Muscle of arm (tissue), 14 donors: ENCODE data around the gene KMT5C. TPM values are rescaled to one million over a fixed set of nuclear protein-coding genes. Genes with fewer than 3 reads are reported as not detected.
A peak's percentile ranks its signal among the peaks of the same experiment; 100 is the strongest.

Experiments
- DNase-seq: peaks from one replicate; pipeline ENCODE4 v3.0.0-alpha.2; 2013
- long read RNA-seq, 11 donors: transcript quantifications; one replicate each; lab custom pipeline, GENCODE V29; 2026
- polyA plus RNA-seq, 12 donors: library from polyadenylated mRNA; unstranded; fragments of 120-200 nt; gene quantifications; one replicate each; pipeline ENCODE4 v1.2.1, GENCODE V29; 2013; ENCODE audit not compliant: insufficient read length in 12 of 12

The KMT5C gene
- 10 to 100 TPM in 11 of 12 donors, not detected in 1; 11.9 to 59.4 (median 19.7) TPM for polyA plus RNA-seq
- long read RNA-seq, donor 1, partial matches to known transcripts: 0 of 2 reads
- long read RNA-seq, donor 1, other reads (novel, unspliced or antisense): 0 of 2 reads
- long read RNA-seq, donor 2, partial matches to known transcripts: 0 of 3 reads
- long read RNA-seq, donor 2, other reads (novel, unspliced or antisense): 0 of 3 reads
- long read RNA-seq, donor 3, partial matches to known transcripts: 0 of 3 reads
- long read RNA-seq, donor 3, other reads (novel, unspliced or antisense): 0 of 3 reads
- long read RNA-seq, donor 4: 0 reads
- long read RNA-seq, donor 5, partial matches to known transcripts: 0 of 5 reads
- long read RNA-seq, donor 5, other reads (novel, unspliced or antisense): 0 of 5 reads
- long read RNA-seq, donor 6, partial matches to known transcripts: 0 of 6 reads
- long read RNA-seq, donor 6, other reads (novel, unspliced or antisense): 0 of 6 reads
- long read RNA-seq, donor 7: 0 reads
- long read RNA-seq, donor 8, partial matches to known transcripts: 0 of 2 reads
- long read RNA-seq, donor 8, other reads (novel, unspliced or antisense): 0 of 2 reads
- long read RNA-seq, donor 9, partial matches to known transcripts: 0 of 1 reads
- long read RNA-seq, donor 9, other reads (novel, unspliced or antisense): 0 of 1 reads
- long read RNA-seq, donor 10, partial matches to known transcripts: 0 of 5 reads
- long read RNA-seq, donor 10, other reads (novel, unspliced or antisense): 0 of 5 reads
- long read RNA-seq, donor 11, partial matches to known transcripts: 0 of 5 reads
- long read RNA-seq, donor 11, other reads (novel, unspliced or antisense): 0 of 5 reads

DNA sequence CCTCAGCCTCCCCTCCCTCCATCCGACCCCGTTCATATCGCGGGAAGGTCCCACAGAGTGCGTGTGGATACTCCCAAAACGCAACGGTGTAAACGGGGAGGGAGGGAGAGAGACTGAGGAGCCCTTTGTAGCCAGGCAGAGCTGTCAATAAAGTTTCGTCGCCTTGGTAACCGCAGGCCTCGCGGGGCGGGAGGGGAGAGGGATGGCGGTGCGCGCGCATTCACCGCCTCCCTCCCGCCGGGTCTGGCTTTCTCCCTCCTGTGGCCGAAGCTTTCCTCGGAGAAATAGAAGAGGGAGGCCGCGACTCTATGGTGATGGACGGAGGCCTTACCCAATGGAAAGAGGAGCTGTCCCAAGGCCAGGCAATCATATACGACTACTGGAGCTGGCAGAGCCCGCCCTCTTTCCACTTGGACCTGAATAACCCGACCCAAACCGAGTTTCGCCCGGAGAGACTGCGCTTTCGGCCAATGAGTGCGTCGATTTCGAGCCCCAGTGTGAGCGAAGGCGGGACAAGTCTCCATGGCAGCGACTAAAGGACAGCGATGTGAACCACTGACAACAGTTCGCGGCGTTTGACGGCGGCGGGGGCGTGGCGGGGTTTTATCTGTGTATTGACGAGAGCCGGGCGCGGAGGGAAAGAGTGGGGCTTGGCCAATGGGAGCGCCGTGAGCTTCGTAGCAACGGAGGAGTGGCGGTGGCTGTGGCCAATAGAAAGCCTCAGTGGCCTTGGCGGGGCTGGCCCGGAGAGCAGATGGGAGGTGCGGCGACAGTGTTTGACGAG, at the start of gene KMT5C:
KMT5C (plus strand) TSS at position 772 of the 784 bp plus-strand sequence. CDS start 2,061 bp downstream, outside the sequence.
- DNase-seq: peak; percentile 100

DNA sequence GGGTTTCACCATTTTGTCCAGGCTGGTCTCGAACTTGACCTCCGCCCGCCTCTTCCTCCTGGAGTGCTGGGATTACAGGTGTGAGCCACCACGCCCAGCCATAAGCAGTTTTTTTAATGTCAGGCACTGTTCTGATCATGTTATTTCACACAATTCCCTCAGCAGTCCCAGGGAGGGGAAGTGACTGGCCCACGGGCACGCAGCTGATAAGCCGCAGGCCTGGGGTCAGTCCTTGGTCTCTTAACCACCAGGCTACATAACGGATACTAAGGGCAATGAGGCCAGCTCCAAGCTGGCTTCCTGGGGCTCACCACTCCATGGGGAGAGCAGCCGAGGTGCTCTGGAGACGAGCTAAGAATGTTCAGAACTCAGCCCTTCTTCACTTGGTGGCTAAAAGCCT, 42.4 kb upstream of the KMT5C start:
- no peak for DNase-seq

DNA sequence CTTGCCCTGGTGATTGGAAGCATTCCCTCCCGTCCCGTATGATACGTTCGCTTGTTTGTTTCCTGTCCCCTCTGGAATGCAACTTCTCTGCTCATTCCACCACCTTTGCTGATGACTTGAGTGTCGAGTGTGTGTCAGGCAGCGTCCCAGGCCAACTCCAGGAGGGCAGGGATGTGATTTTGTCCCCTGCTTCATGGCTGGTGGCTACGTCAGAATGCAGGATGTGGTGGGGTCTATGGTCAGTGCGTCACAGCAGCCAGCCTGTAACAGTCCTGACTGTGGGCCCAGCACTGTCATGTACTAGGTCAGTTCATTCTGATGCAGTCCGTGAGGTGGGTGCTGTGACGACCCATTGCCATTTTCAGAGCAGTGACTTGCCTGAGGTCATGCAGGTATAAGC, 39.7 kb upstream of the KMT5C start:
- no peak for DNase-seq

DNA sequence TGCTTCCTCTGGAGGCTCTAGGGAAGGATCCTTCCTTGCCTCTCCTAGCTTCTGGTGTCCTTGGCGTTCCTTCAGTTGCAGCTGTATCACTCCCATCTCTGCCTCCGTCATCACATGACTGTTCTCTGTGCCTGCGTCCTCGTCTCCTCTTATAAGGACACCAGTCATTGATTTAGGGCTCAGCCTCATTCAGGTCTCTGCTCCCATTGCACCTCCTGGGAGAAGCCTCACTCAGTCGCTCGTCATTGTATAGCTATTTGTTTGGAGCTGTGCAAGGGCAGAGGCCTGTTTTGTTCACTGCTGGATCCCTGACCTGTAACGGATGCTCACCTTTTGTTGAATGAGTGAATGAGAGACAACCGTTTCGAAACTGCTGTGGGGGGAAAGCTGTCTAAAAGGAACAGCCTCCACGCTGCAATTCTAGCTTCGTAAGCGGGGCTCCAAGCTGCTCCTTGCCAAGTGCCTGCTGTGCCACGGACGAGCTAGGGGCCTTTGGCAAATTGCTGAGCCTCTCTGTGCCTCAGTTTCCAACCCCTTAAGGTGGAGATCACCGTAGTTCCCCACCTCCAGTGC, 38.7 kb upstream of the KMT5C start:
- DNase-seq: no peak

DNA sequence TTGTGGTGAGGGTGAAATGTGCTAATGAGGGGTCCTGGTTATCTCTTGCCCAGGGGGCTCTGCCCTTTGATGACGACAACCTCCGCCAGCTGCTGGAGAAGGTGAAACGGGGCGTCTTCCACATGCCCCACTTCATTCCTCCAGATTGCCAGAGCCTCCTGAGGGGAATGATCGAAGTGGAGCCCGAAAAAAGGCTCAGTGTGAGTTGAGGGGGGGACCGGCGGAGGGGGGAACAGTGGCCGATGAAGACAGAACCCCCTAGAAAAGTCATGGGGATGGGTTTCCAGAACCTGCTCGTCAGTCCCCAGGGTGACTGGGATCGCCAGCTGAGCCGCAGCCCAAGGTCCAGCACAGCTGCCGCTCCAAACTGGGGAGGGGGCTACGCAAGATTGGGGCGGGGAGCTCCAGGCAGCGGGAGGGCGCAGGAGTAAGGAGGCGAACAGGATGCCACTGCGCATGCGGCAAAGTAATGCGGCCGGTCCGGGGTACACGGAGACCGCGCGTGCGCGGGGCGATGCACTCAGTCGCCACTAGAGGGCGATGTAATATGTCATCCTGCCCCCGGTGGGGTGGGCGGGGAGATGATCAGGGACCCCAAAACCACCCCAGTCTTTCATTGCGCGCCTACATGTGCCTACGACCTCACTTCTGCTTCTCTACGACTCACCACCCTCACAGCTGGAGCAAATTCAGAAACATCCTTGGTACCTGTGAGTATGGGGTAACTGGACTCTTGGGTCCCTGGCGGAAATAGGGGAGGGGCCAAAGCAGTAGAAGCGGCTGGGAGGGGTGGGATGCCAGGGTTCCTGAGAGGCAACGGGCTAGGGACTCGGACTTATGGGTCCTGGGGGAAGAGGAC, 38.0 kb upstream of the KMT5C start:
- DNase-seq: peak; percentile 90

DNA sequence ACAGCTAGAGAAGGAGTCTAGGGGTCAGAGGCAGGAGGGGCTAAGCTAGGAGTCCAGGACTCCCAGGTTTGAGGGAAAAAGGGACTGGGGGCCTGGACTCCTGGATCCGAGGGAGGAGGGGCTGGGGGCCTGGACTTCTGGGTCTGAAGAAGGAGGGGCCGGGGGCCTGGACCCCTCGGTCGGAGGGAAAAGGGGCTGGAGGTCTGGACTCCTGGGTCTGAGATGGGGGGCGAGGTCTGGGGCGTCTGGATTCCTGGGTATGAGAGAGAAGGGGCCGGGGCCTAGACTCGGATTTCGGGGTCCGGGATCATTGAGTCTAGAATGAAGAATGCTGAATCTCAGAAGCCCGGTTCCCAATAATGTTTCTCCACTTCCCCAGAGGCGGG, 37.4 kb upstream of the KMT5C start:
- no peak for DNase-seq

DNA sequence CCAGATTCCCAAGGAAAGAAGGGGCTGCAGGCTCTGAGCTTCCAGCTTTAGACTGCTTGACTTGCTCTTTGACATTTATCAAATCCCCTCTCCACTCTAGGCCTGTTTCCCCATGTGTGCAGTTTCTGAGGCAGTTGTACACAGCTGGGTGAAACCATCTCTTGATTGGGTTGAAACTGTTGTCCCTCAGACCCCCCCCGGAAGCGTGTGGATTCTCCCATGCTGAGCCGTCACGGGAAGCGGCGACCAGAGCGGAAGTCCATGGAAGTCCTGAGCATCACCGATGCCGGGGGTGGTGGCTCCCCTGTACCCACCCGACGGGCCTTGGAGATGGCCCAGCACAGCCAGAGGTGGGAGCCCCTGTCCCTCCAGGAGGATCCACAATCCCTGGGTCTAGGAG, 36.2 kb upstream of the KMT5C start:
- DNase-seq: no peak

DNA sequence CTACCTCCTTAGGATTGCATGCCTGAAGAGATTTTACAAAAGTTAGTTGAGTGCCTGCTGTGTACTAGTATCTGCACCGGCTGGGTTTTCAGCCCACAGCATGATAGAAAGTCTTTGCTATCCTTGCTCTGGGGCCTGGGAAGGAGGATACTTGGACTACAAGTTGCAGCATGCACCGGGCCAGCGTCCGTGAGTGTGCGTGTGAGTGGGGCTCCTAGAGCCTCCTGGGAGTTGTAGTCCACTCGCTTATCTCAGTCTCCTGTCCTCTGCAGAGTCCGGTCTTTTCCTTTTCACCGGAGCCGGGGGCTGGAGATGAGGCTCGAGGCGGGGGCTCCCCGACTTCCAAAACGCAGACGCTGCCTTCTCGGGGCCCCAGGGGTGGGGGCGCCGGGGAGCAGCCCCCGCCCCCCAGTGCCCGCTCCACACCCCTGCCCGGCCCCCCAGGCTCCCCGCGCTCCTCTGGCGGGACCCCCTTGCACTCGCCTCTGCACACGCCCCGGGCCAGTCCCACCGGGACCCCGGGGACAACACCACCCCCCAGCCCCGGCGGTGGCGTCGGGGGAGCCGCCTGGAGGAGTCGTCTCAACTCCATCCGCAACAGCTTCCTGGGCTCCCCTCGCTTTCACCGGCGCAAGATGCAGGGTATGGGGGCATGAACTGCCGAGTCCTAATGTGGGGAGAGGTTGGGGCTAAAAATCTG, 35.2 kb upstream of the KMT5C start:
- DNase-seq: no peak

DNA sequence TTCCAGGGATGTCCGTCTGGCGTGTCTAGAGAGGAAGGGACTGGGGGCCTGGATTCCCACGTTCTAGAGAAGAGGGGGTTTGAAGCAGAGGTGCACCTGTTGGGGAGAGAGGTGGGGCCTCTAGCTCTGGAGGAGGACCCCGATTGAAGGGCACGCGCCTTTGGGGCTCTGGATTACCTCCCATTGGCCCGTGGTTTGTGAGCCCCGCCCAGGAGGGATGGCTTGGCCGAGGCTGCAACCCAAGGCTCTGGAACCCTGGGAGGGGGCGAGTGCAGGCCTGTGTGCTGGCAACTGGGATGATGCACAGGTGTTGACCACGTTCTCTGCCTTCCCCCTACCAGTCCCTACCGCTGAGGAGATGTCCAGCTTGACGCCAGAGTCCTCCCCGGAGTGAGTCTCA, 34.7 kb upstream of the KMT5C start:
- DNase-seq: no peak

DNA sequence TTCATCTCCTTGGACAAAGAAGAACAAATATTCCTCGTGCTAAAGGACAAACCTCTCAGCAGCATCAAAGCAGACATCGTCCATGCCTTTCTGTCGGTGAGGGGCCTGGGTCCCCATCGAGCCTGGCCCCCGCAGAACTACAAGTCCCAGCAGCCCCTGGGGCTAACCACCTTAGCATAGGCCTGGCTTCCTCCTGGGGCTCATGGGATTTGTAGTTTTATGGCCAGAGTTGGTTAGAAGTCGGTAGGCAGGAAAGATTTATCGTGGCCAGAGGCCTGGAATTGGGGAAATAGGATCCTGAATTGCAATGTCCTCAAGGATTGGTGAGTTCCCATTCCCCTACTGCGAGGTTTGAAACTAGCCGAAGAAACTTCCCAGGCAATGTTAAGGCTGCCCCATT, 34.2 kb upstream of the KMT5C start:
- DNase-seq: no peak

DNA sequence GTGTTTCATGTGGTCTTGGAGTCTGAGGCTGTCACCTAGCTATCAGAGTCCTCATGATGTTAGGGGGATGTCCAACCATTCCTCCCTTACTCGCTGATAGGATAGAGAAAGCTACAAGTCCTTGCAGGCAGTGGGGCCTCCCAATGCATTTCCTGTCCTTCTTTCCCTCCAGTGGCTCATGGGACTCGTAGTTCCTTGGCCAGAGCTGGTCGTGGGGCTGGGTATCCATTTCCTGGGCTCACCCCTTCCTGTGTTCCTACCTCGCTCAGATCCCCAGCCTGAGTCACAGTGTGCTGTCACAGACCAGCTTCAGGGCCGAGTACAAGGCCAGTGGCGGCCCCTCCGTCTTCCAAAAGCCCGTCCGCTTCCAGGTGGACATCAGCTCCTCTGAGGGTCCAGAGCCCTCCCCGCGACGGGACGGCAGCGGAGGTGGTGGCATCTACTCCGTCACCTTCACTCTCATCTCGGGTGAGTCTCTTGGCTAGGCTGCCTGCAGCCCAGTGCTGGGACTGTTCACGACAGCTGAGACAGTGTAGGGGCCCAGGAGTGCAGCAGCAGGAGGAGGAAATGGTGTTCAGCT, 33.6 kb upstream of the KMT5C start:
- DNase-seq: no peak

DNA sequence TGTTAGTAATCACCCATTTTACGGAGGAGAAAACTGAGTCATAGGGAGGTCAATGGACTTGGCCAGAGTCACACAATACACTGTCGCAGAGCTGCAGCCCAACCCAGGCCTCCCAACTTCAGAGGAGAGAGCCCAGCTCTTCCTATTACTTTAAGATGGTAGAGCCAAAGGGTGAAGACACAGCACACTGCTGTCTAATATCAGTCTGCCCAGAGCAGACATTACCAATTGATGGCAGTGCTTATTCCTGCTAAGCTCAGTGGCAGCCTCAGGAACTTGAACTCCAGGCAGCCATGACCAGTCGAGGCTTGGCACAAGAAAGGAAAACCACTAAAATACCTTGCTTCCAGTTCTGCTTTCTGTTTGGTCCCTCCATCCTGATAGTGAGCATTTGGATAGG, 33.0 kb upstream of the KMT5C start:
- no peak for DNase-seq

DNA sequence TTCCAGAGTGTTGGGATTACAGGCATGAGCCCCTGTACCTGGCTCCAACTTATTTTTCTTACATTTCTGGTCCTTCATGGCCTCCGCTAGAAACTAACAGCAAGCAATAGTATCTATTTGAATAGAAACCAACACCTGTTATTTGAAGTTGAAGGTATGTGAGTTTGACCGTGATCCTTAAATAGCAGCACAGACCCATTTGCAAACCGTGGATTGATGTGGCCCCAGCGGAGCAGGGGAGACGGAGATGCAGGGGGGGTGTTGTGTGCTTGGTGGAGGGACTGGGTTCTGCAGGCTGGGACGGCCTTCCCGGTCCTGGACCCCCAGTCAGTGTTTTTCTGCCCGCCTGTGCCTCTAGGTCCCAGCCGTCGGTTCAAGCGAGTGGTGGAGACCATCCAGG, 31.4 kb upstream of the KMT5C start:
- DNase-seq: no peak

DNA sequence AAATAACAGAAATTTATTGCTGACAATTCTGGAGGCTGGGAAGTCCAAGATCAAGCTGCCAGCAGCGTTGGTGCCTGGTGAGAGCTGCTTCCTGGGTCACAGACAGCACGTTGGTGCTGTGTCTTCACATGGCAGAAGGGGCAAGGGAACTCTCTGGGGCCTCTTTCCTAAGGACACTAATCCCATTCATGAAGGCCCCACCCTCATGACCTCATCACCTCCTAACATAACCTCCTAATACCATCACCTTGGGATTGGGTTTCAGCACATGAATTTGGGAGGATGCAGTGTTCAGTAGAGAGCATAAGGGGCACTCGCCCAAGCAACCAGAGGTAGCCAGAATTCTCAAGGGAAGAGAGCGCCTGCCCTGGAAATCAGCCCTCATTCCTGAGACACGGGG, 30.2 kb upstream of the KMT5C start:
- DNase-seq: no peak

DNA sequence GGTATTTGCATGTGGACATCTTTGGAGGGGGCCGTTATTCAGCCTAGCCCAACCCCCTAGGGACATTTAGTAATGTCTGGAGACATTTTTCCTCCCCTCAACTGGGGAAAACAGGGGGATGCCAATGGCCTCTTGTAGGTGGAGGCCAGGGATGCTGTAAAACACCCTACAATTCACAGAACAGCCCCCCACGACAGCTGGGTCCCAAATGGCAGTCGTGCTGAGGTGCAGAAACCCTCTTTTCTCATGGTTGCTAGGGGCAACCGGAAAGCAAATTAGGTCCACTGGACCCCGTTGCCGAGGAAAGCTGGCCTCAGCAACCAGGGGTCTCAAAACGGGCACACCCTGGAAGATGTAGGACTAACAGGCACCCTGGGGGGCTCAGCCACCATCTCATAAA, 29.2 kb upstream of the KMT5C start:
- DNase-seq: no peak

DNA sequence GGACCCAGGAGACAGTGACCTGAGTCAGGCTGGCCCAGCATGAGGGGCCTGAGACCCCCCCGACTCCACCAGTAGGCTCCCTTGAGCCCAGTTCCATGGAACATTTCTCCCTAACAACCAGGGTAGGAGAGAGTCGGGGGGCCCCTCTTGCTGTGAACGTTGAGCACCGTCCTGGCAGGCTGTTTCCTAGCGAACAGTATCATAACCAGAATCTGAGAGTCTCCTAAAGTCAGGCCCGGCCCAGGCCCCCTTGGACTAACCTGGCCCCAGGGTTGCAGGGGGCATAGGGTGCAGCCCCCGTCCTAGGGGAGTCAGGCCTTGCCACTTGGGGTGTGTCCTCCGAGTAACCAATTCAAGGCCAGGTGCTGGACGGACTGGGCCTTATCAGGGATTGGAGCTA, 28.3 kb upstream of the KMT5C start:
- DNase-seq: no peak

DNA sequence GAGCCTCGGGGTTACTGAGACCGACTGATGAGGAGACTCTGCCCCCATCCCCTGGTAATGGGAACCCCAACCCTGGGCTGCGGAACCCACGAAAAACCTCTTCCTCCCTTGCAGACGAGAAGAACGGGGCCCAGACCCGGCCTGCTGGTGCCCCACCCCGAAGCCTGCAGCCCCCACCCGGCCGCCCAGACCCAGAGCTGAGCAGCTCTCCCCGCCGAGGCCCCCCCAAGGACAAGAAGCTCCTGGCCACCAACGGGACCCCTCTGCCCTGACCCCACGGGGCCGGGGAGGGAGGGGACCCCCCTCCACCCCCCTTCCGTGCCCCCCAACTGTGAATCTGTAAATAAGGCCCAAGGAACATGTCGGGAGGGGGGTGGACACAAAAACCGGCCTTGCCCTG, 27.9 kb upstream of the KMT5C start:
- DNase-seq: no peak

DNA sequence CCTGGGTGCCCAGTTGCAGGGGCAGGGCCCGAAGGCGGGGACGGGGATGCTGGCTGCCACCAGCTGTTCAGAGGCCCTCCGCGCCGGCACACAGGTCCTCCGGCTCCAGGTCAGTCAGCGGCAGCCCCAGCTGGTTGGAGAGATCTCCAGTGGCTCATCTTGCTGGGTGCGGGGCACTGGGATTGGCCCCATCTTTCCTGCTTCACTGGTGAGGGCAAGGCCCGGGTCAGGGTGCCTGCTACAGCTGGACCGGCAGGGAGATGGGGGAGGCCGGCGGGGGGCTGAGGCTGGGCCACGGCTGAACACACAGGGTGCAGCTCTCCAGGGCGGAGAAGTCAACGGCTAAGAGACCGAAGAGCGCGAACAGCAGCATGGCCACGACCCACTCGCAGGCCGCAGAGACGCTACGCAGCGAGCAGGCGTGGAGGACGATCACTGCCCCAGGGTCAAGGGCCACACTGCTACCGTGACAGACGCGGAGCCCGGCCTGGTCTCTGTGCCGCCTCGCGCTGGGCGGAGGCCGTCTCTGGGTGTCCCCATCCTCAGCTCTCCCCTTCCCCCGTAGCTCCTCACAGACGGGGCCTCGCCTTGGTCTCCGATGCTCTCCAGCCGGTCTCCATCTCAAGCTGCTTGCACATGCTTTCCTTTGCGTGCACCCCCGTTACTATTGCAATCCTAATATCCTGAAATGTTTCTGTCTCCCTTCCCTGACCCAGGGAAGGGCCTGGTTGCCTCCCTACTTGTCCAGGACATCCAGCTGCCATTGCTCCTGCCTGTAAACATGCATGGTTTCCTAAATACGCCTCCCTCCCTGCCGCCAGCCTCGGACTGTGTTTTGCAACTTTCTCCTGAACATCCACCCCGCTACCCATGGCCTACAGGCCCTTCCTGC, 26.8 kb upstream of the KMT5C start:
- no peak for DNase-seq

DNA sequence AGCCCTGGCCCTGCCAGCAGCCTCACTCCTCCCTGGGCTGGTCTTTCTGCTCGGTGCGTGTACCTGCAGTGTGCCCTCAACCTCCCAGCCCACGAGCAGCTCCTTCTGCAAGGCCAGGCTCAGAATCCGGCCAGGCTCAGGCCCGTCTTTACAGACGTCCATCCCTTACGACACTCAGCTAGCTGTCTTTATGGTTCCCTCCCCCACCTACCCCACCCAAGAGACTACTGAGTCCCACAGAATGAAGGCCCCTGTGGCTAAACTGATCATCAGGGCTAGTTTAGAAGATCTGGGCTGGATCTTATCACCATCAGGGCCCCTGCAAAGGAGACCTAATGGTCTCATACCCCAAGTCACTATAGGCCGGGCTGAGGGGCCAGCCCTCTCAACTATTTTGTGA, 25.3 kb upstream of the KMT5C start:
- DNase-seq: no peak
